Neutrophil (primary cell): ENCODE measurements around the gene PLA2R1.

Experiments
- H3K27ac ChIP-seq: fragments of 200-600 bp; sonication (generic); 2 replicates; pipeline ENCODE4 v1.5.1; 2016; ENCODE audit warnings: mild to moderate bottlenecking, moderate library complexity
- H3K27me3 ChIP-seq: fragments of 200-600 bp; sonication (generic); 2 replicates; pipeline ENCODE4 v1.6.0; 2016; ENCODE audit warnings: mild to moderate bottlenecking
- H3K36me3 ChIP-seq: fragments of 200-600 bp; sonication (generic); 2 replicates; pipeline ENCODE4 v1.5.1; 2017
- H3K4me1 ChIP-seq, 2 experiments: fragments of 200-600 bp in 1 of 2; sonication (generic) in 1 of 2; 1 replicate in 1 of 2; 2 replicates in 1 of 2; pipeline versions ENCODE4 v1.5.1 to v1.6.1; 2013 to 2016; ENCODE audit warnings: low read depth in 1 of 2, low read length in 1 of 2, mild to moderate bottlenecking in 1 of 2, moderate library complexity in 1 of 2; ENCODE audit not compliant: control insufficient read depth in 1 of 2, insufficient read depth in 1 of 2
- H3K4me3 ChIP-seq, 2 experiments: fragments of 200-600 bp in 1 of 2; sonication (generic) in 1 of 2; 1 replicate in 1 of 2; 2 replicates in 1 of 2; pipeline ENCODE4 v1.5.1; 2013 to 2016; ENCODE audit warnings: low read depth in 1 of 2, low read length in 1 of 2, mild to moderate bottlenecking in 1 of 2, moderate library complexity in 1 of 2
- H3K9me3 ChIP-seq: fragments of 200-600 bp; sonication (generic); 2 replicates; pipeline ENCODE4 v1.5.1; 2016
- CTCF ChIP-seq: fragments of 200-600 bp; sonication (generic); IDR thresholded peaks from 2 replicates; pipeline ENCODE4 v1.5.1; 2016; ENCODE audit warnings: antibody characterized with exemption

Gene PLA2R1

DNA sequence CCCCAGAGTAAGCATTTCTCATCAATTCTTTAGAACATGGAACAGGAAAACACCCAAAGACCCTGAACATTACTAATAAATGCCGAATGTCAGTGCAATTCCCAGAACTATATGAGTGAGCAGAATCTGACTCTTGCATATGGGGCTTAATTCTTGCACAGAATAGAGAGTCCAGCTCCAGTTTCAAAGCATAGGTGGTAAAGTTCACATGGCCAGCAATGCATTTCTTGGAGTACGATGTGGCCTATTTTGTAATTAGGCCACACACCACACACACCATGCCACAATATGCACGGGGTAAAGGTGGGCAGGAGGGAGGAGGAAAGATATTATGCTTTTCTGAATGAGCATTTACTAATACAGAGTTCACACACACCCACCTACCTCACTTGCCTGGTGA lies 56.5 kb downstream of the PLA2R1 start:
- no peaks in the 10 kb centered on the region for H3K9me3 ChIP-seq
- no peak for TF ChIP-seq CTCF
- H3K4me1 ChIP-seq = no peaks in the 10 kb centered on the region
- no peak overlapping the region for H3K27ac ChIP-seq
- no peak overlapping the region for H3K4me3 ChIP-seq
- no peaks in the 10 kb centered on the region for H3K36me3 ChIP-seq
- H3K27me3 ChIP-seq = no peaks in the 10 kb centered on the region

- no peak for TF ChIP-seq CTCF
- Histone ChIP-seq H3K4me1 (no peaks in the 10 kb centered on the region), H3K4me3 (no peak overlapping the region), H3K36me3 (no peaks in the 10 kb centered on the region), H3K27me3 (no peaks in the 10 kb centered on the region), H3K27ac (no peak overlapping the region), H3K9me3 (no peaks in the 10 kb centered on the region)
Observed at GRCh38 chr2:160005476-160005875, 56.9 kb downstream of the PLA2R1 start.

- no peaks in the 10 kb centered on the region for H3K36me3 ChIP-seq
- no peaks in the 10 kb centered on the region for H3K4me1 ChIP-seq
- no peak overlapping the region for H3K27ac ChIP-seq
- TF ChIP-seq CTCF = no peak
- H3K9me3 ChIP-seq = no peaks in the 10 kb centered on the region
- H3K4me3 ChIP-seq = no peak overlapping the region
- H3K27me3 ChIP-seq = no peaks in the 10 kb centered on the region
Observed at GRCh38 chr2:159998961-159999360, 63.5 kb downstream of the PLA2R1 start.

- H3K9me3 ChIP-seq = no peaks in the 10 kb centered on the region
- no peak for TF ChIP-seq CTCF
- no peak overlapping the region for H3K27ac ChIP-seq
- no peaks in the 10 kb centered on the region for H3K27me3 ChIP-seq
- no peaks in the 10 kb centered on the region for H3K4me1 ChIP-seq
- H3K4me3 ChIP-seq = no peak overlapping the region
- H3K36me3 ChIP-seq = no peaks in the 10 kb centered on the region
Observed at GRCh38 chr2:159998243-159998642, 64.2 kb downstream of the PLA2R1 start.

DNA sequence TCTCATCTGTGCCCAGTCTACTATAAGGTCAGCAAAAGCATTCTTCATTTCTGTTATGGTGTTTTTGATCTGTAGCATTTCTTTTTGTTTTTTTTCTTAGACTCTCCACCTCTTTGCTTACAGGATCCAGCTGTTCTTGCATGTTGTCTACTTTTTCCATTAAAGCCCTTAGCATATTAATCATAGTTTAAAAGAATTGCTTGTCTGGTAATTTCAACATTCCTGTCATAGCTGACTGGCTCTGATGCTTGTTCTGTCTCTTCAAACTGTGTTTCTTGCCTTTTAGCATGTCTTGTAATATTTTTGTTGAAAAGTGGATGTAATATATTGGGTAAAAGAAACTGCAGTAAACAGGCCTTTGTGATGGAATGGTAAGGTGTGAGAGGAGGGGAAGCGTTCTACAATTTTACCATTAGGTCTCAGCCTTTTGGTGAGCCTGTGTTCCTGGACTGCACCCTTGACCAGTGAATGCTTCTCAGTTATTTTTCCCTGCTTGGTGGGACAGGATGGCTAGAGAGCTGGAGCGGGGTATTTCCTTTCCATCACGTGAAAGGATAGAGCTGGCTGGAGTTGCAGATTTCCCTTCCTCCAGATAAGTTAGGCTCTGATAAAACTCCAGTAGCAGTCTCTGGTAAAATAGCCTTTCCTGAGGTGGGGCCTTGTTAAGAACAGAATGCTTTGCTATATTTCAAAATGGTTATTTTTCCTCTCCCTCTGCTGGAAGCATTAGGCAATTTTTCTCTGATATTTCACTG lies 65.4 kb downstream of the PLA2R1 start:
- H3K4me1 ChIP-seq = no peaks in the 10 kb centered on the region
- no peak for TF ChIP-seq CTCF
- no peak overlapping the region for H3K27ac ChIP-seq
- no peaks in the 10 kb centered on the region for H3K27me3 ChIP-seq
- no peak overlapping the region for H3K4me3 ChIP-seq
- no peaks in the 10 kb centered on the region for H3K36me3 ChIP-seq
- H3K9me3 ChIP-seq = no peaks in the 10 kb centered on the region
